GM18951 (cell line): ENCODE results near the gene NAA80.

Source experiments
- POLR2A ChIP-seq: IDR thresholded peaks from 4 replicates; pipeline ENCODE4 v1.6.1; 2011; ENCODE audit warnings: mild to moderate bottlenecking; ENCODE audit not compliant: insufficient read length, insufficient read depth; ENCODE audit errors: extremely low read depth
- in situ Hi-C: fragments of 300-500 bp; cut with MboI; formaldehyde crosslinking; loops from one replicate; pipeline ENCODE4 v1.12.0; 2022; ENCODE audit warnings: low sequenced_read_pairs, mixed read lengths, inconsistent platforms; ENCODE audit not compliant: unreplicated experiment

NAA80 gene

DNA sequence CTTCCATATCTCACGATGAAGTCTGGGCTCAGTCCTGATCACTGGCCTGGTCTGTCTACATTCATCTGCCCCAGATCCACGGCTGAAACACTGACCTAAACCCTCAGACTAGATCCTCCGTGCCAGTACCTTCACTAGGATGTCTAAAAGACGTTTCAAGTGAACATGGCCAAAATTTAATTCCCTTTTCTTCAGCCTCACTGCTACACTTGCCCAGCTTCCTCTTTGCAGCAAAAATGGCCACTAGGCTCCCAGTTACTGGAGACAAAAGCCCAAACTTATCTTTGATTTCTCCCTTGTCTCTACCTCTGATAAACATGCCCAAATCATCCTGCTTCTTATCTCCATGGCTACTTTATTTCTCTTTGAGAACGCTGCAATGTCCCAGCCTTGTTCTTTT lies 39.8 kb upstream of the NAA80 start:
- in situ Hi-C loops = no loop called here
- no peak for TF ChIP-seq POLR2A

DNA sequence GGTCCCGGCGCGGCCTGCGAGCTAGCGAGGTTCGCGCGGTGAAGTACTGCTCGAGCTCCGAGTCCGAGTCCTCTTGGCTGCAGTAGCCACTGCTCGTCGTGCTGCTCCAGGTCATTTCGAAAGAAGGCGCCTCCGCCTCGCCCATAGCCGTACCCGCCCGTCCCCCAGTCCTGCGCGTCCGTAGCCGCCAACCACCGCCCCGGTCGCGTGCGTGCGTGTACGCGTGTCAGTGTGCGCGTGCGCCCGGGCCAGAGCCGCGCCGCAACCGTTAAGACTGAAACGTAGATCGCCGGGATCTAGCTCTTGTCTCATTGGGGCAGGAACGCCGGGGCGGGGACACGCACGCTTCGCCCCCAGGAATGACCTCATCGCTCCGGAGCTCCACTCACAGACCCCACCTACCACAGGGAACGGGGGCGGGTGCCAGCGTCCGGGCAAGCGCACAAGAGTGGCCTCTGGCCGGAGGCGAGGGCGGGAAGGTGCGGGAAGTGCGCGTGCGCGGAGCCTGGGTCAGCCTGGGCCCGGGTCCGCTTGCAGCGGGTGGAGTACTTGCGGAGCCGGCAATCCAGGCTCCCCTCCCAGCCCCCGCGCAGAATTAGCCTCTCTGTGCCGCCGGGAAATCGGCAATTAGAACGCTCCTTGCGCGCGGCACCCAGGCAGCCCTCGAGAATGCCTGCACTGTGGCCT lies 38.1 kb upstream of the NAA80 start:
- in situ Hi-C loops = no loop called here
- peak; percentile 90 for TF ChIP-seq POLR2A

GRCh38 chr3:50336452-50337174 lies 37.4 kb upstream of the NAA80 start:
- in situ Hi-C loops = no loop called here

DNA sequence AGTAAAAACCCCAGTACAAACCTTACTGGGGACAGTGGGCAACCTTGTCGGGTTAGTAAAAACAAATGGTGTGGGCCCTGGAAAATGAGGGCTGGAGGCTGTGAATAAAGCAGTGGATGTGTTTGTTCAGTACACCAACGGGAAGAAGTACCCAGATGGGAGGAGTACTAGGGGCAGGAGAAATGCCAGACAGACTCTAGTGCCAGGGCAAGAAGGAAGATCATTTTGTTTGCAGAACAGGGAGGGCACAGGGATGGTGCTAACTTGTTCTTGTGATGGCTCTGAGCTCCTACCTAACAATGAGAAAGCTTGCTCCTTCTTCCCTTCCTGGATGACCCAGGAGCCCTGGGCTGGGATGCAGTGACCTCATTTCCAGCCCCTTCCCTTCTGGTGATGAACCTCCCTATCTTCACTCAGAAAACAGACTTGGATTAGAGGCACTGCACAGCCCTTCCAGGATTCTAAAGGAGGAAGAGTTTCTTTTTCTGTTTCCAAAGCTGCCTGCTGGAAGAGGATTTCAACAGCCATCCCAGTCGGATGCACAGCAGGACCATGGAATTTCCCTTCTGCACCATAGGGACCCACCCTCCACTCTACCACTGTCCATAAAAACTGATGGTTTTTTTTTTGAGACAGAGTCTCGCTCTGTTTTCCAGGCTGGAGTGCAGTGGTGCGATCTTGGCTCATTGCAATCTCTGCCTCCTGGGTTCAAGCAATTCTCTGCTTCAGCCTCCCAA lies 35.3 kb upstream of the NAA80 start:
- TF ChIP-seq POLR2A = no peak
- in situ Hi-C loops = no loop called here

More at GRCh38 chr3:50336452-50337174, 37.4 kb upstream of the NAA80 start:
- no peak for TF ChIP-seq POLR2A

DNA sequence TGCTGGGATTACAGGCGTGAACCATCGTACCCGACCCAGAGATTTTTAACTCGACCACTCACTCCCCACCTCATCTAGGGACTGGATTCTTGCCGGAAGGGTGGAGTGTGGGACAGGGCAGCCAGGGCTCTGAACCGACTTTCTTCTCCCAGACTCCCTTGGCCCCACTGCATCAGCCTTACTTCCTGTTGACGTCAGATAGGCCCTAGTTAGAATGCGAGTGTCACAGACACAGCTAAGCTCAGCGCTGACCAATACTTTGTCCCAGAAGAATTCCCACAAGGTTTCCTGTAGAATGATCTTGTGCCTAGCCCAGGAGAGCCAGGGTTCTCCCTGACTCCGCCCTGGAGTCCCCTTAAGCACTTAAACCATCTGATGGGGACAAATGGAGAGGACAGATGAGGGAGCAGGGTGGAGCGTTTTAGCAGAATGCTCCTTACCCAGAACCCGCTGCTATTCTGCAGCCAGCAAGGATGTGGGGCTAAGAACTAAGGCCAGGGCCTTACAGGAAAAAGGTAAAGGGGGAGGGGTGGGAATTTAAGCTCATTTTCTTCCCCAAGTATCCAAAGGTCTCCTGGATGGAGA lies 34.6 kb upstream of the NAA80 start:
- in situ Hi-C loops = no loop called here
- no peak for TF ChIP-seq POLR2A

GRCh38 chr3:50331364-50331907 lies 32.2 kb upstream of the NAA80 start:
- no peak for TF ChIP-seq POLR2A
- in situ Hi-C loops = no loop called here

DNA sequence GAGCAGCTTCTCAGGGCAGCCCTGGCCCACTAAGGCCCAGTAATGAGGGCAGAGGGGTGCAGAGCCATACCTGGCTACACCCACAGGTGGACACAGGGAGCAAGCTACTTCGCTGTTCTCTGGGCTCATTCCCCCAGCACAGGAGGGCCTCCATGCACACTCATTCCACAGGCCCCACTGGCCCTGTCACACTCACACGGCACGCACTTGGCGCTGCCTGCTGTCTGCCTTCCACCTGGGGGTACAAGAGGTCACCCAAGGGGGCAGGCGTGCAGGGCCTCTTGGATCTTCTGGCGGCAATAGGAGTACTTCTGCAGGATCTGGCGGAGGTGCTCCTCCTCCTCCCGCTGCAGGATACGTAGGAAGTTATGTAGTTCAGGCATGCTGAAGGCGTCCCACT lies 31.1 kb upstream of the NAA80 start:
- in situ Hi-C loops = no loop called here
- TF ChIP-seq POLR2A = no peak

- TF ChIP-seq POLR2A = peak; percentile 84
- in situ Hi-C loops = no loop called here
These were observed 28.9 kb upstream of the NAA80 start, which contains the start of gene TUSC2 for GRCh38 chr3:50327943-50328691. TSS of gene TUSC2 (minus strand) at chr3:50328223. CDS start at chr3:50328099, 124 bp downstream.

- TF ChIP-seq POLR2A = no peak
- in situ Hi-C loops = no loop called here
These were observed 27.9 kb upstream of the NAA80 start for GRCh38 chr3:50327129-50327528.

DNA sequence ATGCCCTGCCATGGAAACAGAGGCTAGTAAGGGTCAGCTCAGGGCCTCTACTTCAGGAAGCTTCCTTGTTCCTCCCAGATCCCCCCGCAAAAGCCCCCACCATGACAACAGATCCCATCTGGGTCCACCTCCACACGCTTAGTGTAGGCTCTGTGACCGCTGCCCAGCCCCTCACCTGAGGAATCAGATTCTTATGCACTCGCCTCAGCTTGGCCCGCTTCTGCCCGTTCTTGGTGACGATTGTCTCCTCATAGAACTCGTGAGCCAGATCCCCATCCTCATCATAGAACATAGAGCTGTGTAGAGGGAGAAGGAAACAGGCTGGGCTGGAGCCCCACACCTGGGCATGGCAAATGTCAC lies 27.0 kb upstream of the NAA80 start:
- in situ Hi-C loops = no loop called here

GRCh38 chr3:50325497-50326181 lies 26.4 kb upstream of the NAA80 start:
- TF ChIP-seq POLR2A = no peak
- in situ Hi-C loops = no loop called here

More for the DNA sequence above, 27.0 kb upstream of the NAA80 start:
- no peak for TF ChIP-seq POLR2A

GRCh38 chr3:50325113-50325480 lies 25.9 kb upstream of the NAA80 start:
- TF ChIP-seq POLR2A = no peak
- in situ Hi-C loops = no loop called here
